Lower leg skin (tissue), 4 donors: ENCODE results near the gene SORT1. TPM values are rescaled to one million over a fixed set of nuclear protein-coding genes. Genes with fewer than 3 reads are reported as not detected.
A peak's percentile ranks its signal among the peaks of the same experiment; 100 is the strongest.

ENCODE experiments used
- DNase-seq, 2 donors: peaks; one replicate each; pipeline ENCODE4 v3.0.0-alpha.2; 2019; ENCODE audit warnings: low spot score in 2 of 2
- H3K4me3 ChIP-seq: fragments of 200-600 bp; sonication (generic); 2 replicates; pipeline ENCODE4 v1.5.1; 2017; ENCODE audit warnings: mild to moderate bottlenecking, low read depth; ENCODE audit not compliant: poor library complexity, severe bottlenecking
- CTCF ChIP-seq, 3 donors: fragments of 450-650 bp; IDR thresholded peaks; one replicate each; pipeline ENCODE4 v1.5.1; 2016; ENCODE audit warnings: antibody characterized with exemption in 3 of 3, mild to moderate bottlenecking in 3 of 3, moderate library complexity in 2 of 3
- POLR2A ChIP-seq, 2 donors: fragments of 450-650 bp; IDR thresholded peaks; one replicate each; pipeline ENCODE4 v1.6.1; 2016 to 2017; ENCODE audit warnings: antibody characterized with exemption in 2 of 2, mild to moderate bottlenecking in 1 of 2, moderate library complexity in 1 of 2
- WGBS, 2 donors: methylation state at CpG; one replicate each; pipeline ENCODE4 v1.1.5; 2018; 5-methylcytosine and 5-hydroxymethylcytosine counted together
- intact Hi-C: fragments of 100-400 bp; cut with DNase I; formaldehyde crosslinking; loops from one replicate; pipeline ENCODE4 v1.15.0; 2023; ENCODE audit warnings: low total_unique reads
- total RNA-seq, 4 donors: library from RNA; depleted of rRNA; stranded (reverse); fragments of >200 nt; gene quantifications; one replicate each; pipeline ENCODE4 v1.1.0, GENCODE V29; 2016

SORT1 gene
- total RNA-seq, 4 donors from 2014 or later = 29.8 to 53.1 (median 39.5) TPM

GRCh38 chr1:109400035-109400655, 2.4 kb upstream of the SORT1 start:
- 89 to 94% methylated on average over 3 of the region's 3 CpGs for WGBS, 2 donors
- intact Hi-C loops = loop anchor here (5.0 kb wide), 2 partner anchors 123 to 138 kb away; no protein-coding TSS in a partner anchor
- no peak for DNase-seq
- no peak overlapping the region for H3K4me3 ChIP-seq
- no peak for TF ChIP-seq CTCF (IDR thresholded peaks at IDR 0.05)
- TF ChIP-seq POLR2A (IDR thresholded peaks at IDR 0.05) = no peak

GRCh38 chr1:109399326-109399957, 1.7 kb upstream of the SORT1 start:
- no peak overlapping the region for H3K4me3 ChIP-seq
- intact Hi-C loops = no loop called here
- TF ChIP-seq CTCF (IDR thresholded peaks at IDR 0.05) = peak in 1 of 3 donors; percentile 16
- TF ChIP-seq POLR2A (IDR thresholded peaks at IDR 0.05) = no peak
- no peak for DNase-seq
- WGBS, 2 donors = 36 to 43% methylated on average over 2 of the region's 2 CpGs

GRCh38 chr1:109398343-109399225, 866 bp upstream of the SORT1 start:
- intact Hi-C loops = no loop called here
- 37 to 39% methylated on average over 18 of the region's 18 CpGs for WGBS, 2 donors
- peak overlapping the region; percentile 49 for H3K4me3 ChIP-seq
- TF ChIP-seq CTCF (IDR thresholded peaks at IDR 0.05) (no peak), POLR2A (IDR thresholded peaks at IDR 0.05) (no peak)
- no peak for DNase-seq

GRCh38 chr1:109396871-109397580, 692 bp downstream of the SORT1 start:
- TF ChIP-seq CTCF (IDR thresholded peaks at IDR 0.05) = no peak
- TF ChIP-seq POLR2A (IDR thresholded peaks at IDR 0.05) = no peak
- H3K4me3 ChIP-seq = peak overlapping the region; percentile 49
- intact Hi-C loops = no loop called here
- WGBS, 2 donors = 12 to 13% methylated on average over 33 to 43 of the region's 46 CpGs
- no peak for DNase-seq

GRCh38 chr1:109396513-109396839, 1.2 kb downstream of the SORT1 start:
- DNase-seq = no peak
- 53 to 60% methylated on average over 2 of the region's 2 CpGs for WGBS, 2 donors
- intact Hi-C loops = no loop called here
- TF ChIP-seq POLR2A (IDR thresholded peaks at IDR 0.05) = no peak
- no peak for TF ChIP-seq CTCF (IDR thresholded peaks at IDR 0.05)
- H3K4me3 ChIP-seq = no peak overlapping the region
